Activated CD4-positive, alpha-beta T cell treated with anti-CD3 and anti-CD28 coated beads, Interleukin-2, amount 10 ng/mL, durations not matched to agents 24 days and 14 days (primary cell): Measurements from ENCODE around the gene RTTN. TPM values are rescaled to one million over a fixed set of nuclear protein-coding genes. Genes with fewer than 3 reads are reported as not detected.
"Not testable (repeated sequence)": the region's sequence is repeated elsewhere in the genome, so short reads cannot be mapped to it uniquely, and the experiment has no call there.

Experiments
- DNase-seq: peaks from one replicate; pipeline ENCODE4 v3.0.0; 2022
- H3K27ac Mint-ChIP-seq: one replicate; pipeline ENCODE4 v1.8.0; 2022; ENCODE audit warnings: mild to moderate bottlenecking, mixed read lengths
- H3K27me3 Mint-ChIP-seq: one replicate; pipeline ENCODE4 v1.8.0; 2022; ENCODE audit warnings: mixed read lengths
- H3K36me3 Mint-ChIP-seq: one replicate; pipeline ENCODE4 v1.8.0; 2022; ENCODE audit warnings: low read depth, mild to moderate bottlenecking, mixed read lengths
- H3K4me1 Mint-ChIP-seq: one replicate; pipeline ENCODE4 v1.8.0; 2021; ENCODE audit warnings: mixed read lengths
- H3K4me3 Mint-ChIP-seq: one replicate; pipeline ENCODE4 v1.8.0; 2022; ENCODE audit warnings: mild to moderate bottlenecking, moderate library complexity, mixed read lengths
- H3K9me3 Mint-ChIP-seq: one replicate; pipeline ENCODE4 v1.8.0; 2021; ENCODE audit warnings: mixed read lengths
- intact Hi-C: fragments of 100-400 bp; cut with micrococcal nuclease; formaldehyde crosslinking; loops from one replicate; pipeline ENCODE4 v1.15.1; 2023
- total RNA-seq: library from RNA; stranded (reverse); gene quantifications from 2 replicates; pipeline ENCODE4 v1.2.3, GENCODE V29; 2022

RTTN gene
- total RNA-seq, 1 donor from 2014 or later: 28.2 TPM

DNA sequence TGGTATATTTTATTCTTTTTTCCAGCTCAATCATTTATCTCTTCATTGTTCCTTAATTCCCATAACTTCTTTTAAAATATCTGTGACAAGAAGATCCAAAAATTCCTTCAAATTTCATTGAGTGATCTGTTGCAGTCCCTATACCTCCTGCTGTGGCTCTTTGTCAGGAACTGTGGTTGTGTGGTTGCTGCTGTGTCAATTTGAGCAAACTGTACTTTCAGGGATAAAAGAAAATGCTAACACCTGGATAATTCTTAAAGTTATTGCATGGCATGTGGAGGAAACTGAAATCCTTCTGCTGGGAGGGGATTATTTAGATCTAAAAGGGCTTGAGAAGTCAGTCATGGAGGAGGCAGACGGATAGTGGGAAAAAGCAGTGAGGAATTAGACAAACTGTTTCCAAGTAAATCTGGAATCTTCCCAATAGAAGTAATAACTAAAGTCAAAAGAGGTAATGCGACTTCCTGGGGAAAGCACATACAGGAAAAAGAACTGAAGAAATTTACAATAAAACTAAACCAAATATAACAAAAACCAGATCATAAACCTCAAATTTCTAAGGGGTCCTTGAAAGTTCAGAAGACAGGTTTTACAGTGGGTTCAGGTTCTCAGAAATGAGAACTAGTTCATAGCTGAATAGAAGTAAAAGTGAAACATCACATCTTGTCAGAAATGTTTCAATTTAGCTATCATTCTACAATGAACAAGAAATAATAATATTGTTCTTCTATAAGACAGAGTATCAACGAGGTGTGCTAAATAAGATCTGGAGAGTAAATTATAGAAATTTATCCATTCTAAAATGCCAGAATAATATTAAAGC, 224.3 kb downstream of the RTTN start:
- Mint-ChIP-seq H3K9me3 (peaks cover 5% of the 10 kb centered on the region), H3K4me3 (peak overlapping the region; percentile 34), H3K27ac (peak overlapping the region; percentile 51), H3K27me3 (no peaks in the 10 kb centered on the region), H3K36me3 (peaks cover 25% of the 10 kb centered on the region), H3K4me1 (peaks cover 34% of the 10 kb centered on the region)
- peak; percentile 45 for DNase-seq
- intact Hi-C loops: loop anchor here (1.0 kb wide), 1 partner anchor 36 kb away; no protein-coding TSS in a partner anchor

DNA sequence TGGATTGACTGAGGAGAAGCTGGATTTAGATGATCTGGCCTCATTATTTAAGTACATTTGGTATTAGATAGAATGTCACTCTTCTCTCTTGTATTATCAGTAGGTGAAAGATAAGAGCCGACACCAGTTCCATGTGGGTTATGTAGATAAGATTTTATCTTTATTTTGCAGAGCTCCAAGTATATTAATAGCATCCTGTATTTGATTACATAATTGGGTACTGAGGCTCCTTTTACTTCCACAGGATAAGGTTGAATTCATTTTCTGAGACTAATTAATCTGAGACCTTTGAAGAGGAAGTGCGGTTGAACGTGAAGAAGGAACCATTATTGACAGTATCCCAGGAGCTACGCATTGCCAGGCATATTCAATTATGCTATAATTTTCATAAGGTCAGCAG, 225.0 kb downstream of the RTTN start:
- H3K27ac Mint-ChIP-seq: peak overlapping the region; percentile 6
- intact Hi-C loops: no loop called here

DNA sequence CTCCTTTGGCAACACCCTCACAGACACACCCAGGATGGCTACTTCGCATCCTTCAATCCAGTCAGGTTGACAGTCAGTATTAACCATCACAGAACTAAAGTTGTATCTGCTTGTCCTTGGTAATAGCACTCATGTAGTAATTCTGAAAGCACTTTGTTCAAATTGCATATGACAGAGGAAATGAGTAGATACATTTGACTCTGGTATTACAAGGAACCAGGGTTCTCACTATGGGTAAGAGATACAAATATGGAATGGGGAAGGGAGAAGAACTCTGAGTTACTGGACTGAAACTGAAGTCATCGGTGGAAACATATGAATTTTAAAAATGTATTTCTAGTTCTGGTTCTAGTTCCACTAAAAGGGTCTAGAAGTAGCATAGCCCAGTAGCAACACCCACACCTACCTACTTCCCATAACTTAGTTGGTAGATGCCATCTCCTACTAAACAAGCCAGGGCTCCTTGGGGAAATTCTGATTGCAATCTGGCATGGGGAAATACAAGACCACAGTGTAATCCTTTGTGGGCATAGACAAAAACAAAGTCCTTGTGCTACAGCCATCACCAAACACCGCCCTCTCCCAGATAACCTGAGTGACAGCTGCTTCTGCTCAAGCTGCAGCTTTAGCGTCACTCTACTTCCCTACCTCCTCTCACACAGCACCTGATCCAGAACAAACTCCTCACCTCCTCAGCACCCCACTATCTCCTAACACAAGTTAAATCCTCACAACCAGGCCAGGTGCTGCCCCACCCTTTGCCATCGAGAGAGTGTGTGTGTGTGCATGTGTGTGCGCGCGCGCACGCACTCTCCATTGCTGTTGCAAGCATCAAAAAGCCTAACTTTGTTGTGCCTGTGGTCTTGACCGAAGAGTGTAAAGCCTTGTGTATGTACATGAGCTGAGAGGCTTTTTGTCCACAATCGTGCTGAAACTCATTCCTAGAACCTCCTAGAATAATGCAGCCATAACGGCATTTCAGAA, 226.5 kb downstream of the RTTN start:
- intact Hi-C loops: loop anchor here (1.0 to 2.0 kb wide), 3 partner anchors 23 to 82 kb away; no protein-coding TSS in a partner anchor
- Mint-ChIP-seq H3K36me3 (peaks cover 29% of the 10 kb centered on the region), H3K4me3 (no peak overlapping the region), H3K4me1 (peaks cover 34% of the 10 kb centered on the region), H3K9me3 (peaks cover 16% of the 10 kb centered on the region), H3K27ac (peak overlapping the region; percentile 51), H3K27me3 (no peaks in the 10 kb centered on the region)
- DNase-seq: peak; percentile 52

More for the DNA sequence above, 225.0 kb downstream of the RTTN start:
- H3K36me3 Mint-ChIP-seq: peaks cover 27% of the 10 kb centered on the region
- H3K4me3 Mint-ChIP-seq: no peak overlapping the region
- no peak for DNase-seq
- peaks cover 10% of the 10 kb centered on the region for H3K9me3 Mint-ChIP-seq
- H3K4me1 Mint-ChIP-seq: peaks cover 34% of the 10 kb centered on the region
- H3K27me3 Mint-ChIP-seq: no peaks in the 10 kb centered on the region

DNA sequence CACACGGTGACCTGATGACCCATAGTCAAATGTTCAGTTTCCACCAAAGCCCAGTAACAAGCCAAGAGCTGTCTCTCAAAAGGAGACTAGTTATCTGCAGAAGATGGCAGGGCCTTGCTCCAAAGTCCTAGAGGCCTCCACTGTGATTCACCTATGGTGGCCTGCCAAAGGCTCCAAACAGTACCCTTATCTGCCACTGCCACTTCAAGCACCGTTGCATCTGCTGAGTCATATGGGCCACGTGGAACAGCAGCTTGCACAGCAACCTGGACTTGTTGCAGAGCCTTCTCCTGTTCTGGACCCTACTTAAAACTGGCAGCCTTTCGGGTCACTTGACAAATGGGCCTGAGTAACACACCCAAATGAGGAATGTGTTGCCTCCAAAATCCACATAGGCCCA, 230.2 kb downstream of the RTTN start:
- intact Hi-C loops, H3K27me3 Mint-ChIP-seq, H3K4me3 Mint-ChIP-seq, H3K27ac Mint-ChIP-seq: not testable (repeated sequence)
- DNase-seq: peak; percentile 51
- peaks cover 38% of the 10 kb centered on the region for H3K36me3 Mint-ChIP-seq
- H3K4me1 Mint-ChIP-seq: peaks cover 15% of the 10 kb centered on the region
- peaks cover 27% of the 10 kb centered on the region for H3K9me3 Mint-ChIP-seq

- peak; percentile 32 for DNase-seq
- H3K4me3 Mint-ChIP-seq: no peak overlapping the region
- intact Hi-C loops: no loop called here
- no peaks in the 10 kb centered on the region for H3K27me3 Mint-ChIP-seq
- H3K9me3 Mint-ChIP-seq: peaks cover 27% of the 10 kb centered on the region
- peaks cover 9% of the 10 kb centered on the region for H3K4me1 Mint-ChIP-seq
- H3K27ac Mint-ChIP-seq: no peak overlapping the region
- peaks cover 38% of the 10 kb centered on the region for H3K36me3 Mint-ChIP-seq
Observed at GRCh38 chr18:69974365-69974764, 231.1 kb downstream of the RTTN start.

- Mint-ChIP-seq H3K27ac (no peak overlapping the region), H3K4me3 (no peak overlapping the region), H3K27me3 (no peaks in the 10 kb centered on the region), H3K36me3 (peaks cover 9% of the 10 kb centered on the region), H3K9me3 (peaks cover 12% of the 10 kb centered on the region), H3K4me1 (peaks cover 10% of the 10 kb centered on the region)
- no peak for DNase-seq
- intact Hi-C loops: no loop called here
Observed at GRCh38 chr18:69969491-69969890, 236.0 kb downstream of the RTTN start.

DNA sequence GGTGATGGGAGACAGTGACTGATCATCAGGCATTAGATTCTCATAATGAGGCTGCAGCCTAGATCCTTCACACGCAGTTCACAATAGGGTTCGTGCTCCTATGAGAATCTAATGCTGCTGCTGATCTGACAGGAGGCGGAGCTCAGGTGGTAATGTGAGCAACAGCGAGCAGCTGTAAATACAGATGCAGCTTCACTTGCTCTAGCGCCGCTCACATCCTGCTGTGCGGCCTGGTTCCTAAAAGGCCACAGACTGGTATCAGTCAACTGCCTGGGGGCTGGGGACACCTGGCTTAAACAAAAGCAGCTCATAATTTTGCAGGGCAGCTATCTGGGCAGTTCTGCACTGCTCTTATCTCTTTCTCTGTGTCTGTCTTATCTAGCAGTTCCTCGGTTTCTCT, 237.4 kb downstream of the RTTN start:
- Mint-ChIP-seq H3K4me1 (peaks cover 10% of the 10 kb centered on the region), H3K9me3 (peaks cover 12% of the 10 kb centered on the region), H3K36me3 (peaks cover 10% of the 10 kb centered on the region), H3K27ac (no peak overlapping the region), H3K4me3 (no peak overlapping the region), H3K27me3 (no peaks in the 10 kb centered on the region)
- peak; percentile 81 for DNase-seq
- intact Hi-C loops: no loop called here

DNA sequence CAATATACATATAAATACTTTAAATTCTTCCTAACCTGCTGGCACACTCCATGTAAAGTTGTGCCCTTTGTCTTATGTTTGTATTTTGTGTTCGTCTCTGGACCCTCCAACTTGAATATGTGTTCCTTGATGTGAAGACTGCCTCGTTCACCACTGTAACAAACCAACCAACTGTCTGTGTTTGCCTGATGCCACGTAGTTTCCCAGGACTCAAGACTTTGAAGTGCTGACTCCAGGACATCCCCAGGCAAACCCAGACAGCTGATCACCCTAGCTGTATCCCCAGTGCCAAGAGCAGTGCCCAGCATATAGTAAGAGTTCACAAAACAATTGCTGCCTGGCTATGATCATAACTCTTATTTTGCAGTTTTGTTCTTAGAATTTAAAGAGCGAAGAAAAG, 242.3 kb downstream of the RTTN start:
- intact Hi-C loops: no loop called here
- Mint-ChIP-seq H3K27ac (no peak overlapping the region), H3K4me1 (peaks cover 16% of the 10 kb centered on the region), H3K9me3 (peaks cover 4% of the 10 kb centered on the region), H3K4me3 (no peak overlapping the region), H3K36me3 (peaks cover 2% of the 10 kb centered on the region), H3K27me3 (no peaks in the 10 kb centered on the region)
- DNase-seq: no peak

GRCh38 chr18:69961718-69962117, 243.8 kb downstream of the RTTN start:
- Mint-ChIP-seq H3K27me3 (no peaks in the 10 kb centered on the region), H3K27ac (no peak overlapping the region), H3K9me3 (peaks cover 4% of the 10 kb centered on the region), H3K36me3 (peaks cover 2% of the 10 kb centered on the region), H3K4me1 (peaks cover 10% of the 10 kb centered on the region), H3K4me3 (no peak overlapping the region)
- intact Hi-C loops: no loop called here
- no peak for DNase-seq

GRCh38 chr18:69958422-69958821, 247.1 kb downstream of the RTTN start:
- H3K27ac Mint-ChIP-seq: no peak overlapping the region

DNA sequence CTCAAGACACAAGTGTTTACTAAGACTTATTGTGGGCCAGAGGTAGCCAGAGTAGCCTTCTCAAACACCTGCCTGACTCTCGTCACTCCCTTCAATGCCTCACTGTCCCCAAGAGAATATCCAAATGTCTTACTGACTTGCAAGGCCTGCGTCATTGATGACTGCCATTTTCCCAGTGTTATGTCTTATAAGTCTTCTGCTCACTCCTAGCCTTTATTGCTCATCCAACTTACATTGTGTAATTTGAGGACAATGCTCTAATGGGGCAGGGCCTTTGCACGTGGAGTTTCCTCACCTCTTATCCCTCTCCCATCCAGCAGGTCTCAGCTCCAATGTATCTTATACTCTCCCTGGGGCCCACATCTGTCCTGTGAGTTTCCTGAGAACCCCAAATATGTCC, 247.7 kb downstream of the RTTN start:
- Mint-ChIP-seq H3K4me1 (peaks cover 26% of the 10 kb centered on the region), H3K9me3 (peaks cover 3% of the 10 kb centered on the region), H3K27ac (no peak overlapping the region), H3K4me3 (no peak overlapping the region), H3K27me3 (no peaks in the 10 kb centered on the region), H3K36me3 (peaks cover 15% of the 10 kb centered on the region)
- DNase-seq: no peak
- intact Hi-C loops: loop anchor here (1.0 to 5.0 kb wide), 7 partner anchors 8 to 250 kb away; partner anchors contain the start of gene RTTN

More at GRCh38 chr18:69958422-69958821, 247.1 kb downstream of the RTTN start:
- H3K36me3 Mint-ChIP-seq: peaks cover 11% of the 10 kb centered on the region
- H3K4me3 Mint-ChIP-seq: no peak overlapping the region
- no peaks in the 10 kb centered on the region for H3K27me3 Mint-ChIP-seq
- intact Hi-C loops: loop anchor here (1.0 to 5.0 kb wide), 4 partner anchors 61 to 249 kb away; partner anchors contain the start of gene RTTN
- peaks cover 24% of the 10 kb centered on the region for H3K4me1 Mint-ChIP-seq
- peaks cover 4% of the 10 kb centered on the region for H3K9me3 Mint-ChIP-seq
- DNase-seq: peak; percentile 73

DNA sequence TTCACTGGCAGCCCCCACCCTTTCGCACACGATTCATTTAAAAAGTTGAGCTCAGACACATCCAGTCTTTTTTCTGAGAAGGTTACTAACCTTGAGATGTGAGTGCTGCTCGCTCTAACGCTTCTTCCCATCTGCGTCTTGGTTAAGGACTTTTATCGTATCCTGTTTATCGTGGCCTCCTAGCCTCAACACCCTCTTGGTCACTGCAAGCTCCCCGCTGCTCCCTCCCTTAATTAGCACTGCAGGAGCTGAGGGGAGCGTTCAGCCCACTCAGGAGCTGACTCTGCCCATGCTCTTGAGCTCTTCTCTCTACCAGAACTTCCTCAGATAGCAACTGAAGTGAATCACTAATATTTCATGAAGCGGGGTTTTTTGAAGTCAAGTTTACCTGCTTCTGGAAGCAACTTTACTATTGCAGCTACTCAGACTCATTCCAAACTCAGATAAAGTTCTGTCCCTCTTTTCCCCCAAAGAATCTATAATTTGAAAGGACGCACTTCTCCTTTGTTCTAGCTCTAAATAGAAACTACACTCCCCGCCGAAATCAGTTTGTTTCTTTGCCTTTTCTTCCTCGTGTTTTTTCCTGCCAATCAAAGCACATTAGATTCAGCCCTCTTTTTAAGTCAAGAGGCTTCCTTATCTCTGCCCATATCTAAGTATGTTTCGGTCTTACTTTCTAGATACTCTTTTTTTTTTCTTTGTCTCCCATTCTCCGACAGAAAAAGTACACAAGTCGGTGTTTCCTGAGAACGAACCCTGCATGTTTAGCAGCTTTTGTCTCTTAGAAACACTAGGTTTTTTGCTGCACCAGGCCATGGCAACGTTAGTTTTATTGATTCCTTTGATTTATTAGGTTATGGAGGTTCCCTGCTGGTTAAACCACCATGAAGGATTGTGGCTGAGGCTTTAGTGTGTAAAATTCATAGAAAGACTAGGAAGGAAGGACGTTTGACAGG, 248.5 kb downstream of the RTTN start:
- no peak overlapping the region for H3K27ac Mint-ChIP-seq
- peaks cover 4% of the 10 kb centered on the region for H3K9me3 Mint-ChIP-seq
- peak; percentile 79 for DNase-seq
- no peak overlapping the region for H3K4me3 Mint-ChIP-seq
- H3K4me1 Mint-ChIP-seq: peaks cover 28% of the 10 kb centered on the region
- intact Hi-C loops: loop anchor here (1.0 to 5.0 kb wide), 7 partner anchors 8 to 250 kb away; partner anchors contain the start of gene RTTN
- no peaks in the 10 kb centered on the region for H3K27me3 Mint-ChIP-seq
- peaks cover 20% of the 10 kb centered on the region for H3K36me3 Mint-ChIP-seq

DNA sequence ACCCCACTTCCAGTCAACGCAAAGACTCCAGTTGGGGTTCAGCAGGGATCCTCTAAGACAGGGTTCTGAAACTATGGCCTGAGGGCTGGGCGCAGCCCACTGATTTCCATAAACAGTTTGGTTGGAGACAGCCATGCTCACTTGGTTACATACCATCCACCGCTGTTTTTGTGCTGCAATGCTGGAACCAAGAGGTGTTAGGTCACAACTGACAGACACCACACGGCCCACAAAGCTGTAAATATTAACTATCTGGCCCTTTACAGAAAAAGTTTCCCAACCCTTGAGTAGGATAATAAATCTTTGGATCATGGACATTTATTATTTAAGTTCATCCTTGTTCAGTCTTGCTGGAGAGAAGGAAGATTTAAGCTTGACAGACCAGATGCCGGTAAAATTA, 249.4 kb downstream of the RTTN start:
- H3K27ac Mint-ChIP-seq: no peak overlapping the region
- no peak overlapping the region for H3K4me3 Mint-ChIP-seq
- intact Hi-C loops: loop anchor here (1.0 to 5.0 kb wide), 4 partner anchors 22 to 251 kb away; partner anchors contain the start of gene RTTN
- H3K36me3 Mint-ChIP-seq: peaks cover 26% of the 10 kb centered on the region
- peaks cover 34% of the 10 kb centered on the region for H3K4me1 Mint-ChIP-seq
- peak; percentile 80 for DNase-seq
- H3K9me3 Mint-ChIP-seq: peaks cover 5% of the 10 kb centered on the region
- H3K27me3 Mint-ChIP-seq: no peaks in the 10 kb centered on the region
